Keratinocyte (primary cell): ENCODE measurements around the gene CBX8. TPM values are rescaled to one million over a fixed set of nuclear protein-coding genes. Genes with fewer than 3 reads are reported as not detected.

Source experiments
- DNase-seq: peaks from one replicate; pipeline ENCODE4 v3.0.0-alpha.2; 2011; ENCODE audit warnings: low read depth, missing footprints, low spot score
- FAIRE-seq: peaks from 2 replicates; lab custom pipeline; 2011; peaks lifted over from hg19 to GRCh38; lab: Jason Lieb, UNC
- H2AFZ ChIP-seq: 2 replicates; pipeline ENCODE4 v1.6.0; 2012; ENCODE audit warnings: low read length, control low read depth, inconsistent platforms; ENCODE audit not compliant: control insufficient read depth
- H3K27ac ChIP-seq: 2 replicates; pipeline ENCODE4 v1.5.1; 2011; ENCODE audit warnings: low read length; ENCODE audit not compliant: control insufficient read depth, insufficient read depth
- H3K27me3 ChIP-seq: 3 replicates; pipeline ENCODE4 v1.6.0; 2011; ENCODE audit warnings: low read length; ENCODE audit not compliant: control insufficient read depth, insufficient read depth; ENCODE audit errors: extremely low read depth
- H3K36me3 ChIP-seq, 2 experiments: 2 replicates in 1 of 2; 3 replicates in 1 of 2; pipeline ENCODE4 v1.5.1; 2011; ENCODE audit warnings: low read length in 2 of 2, mild to moderate bottlenecking in 1 of 2; ENCODE audit not compliant: control insufficient read depth in 2 of 2, insufficient read depth in 2 of 2; ENCODE audit errors: extremely low read depth in 1 of 2
- H3K4me1 ChIP-seq: 3 replicates; pipeline ENCODE4 v1.5.1; 2011; ENCODE audit warnings: low read length; ENCODE audit not compliant: control insufficient read depth, insufficient read depth; ENCODE audit errors: extremely low read depth
- H3K4me2 ChIP-seq: 3 replicates; pipeline ENCODE4 v1.6.0; 2011; ENCODE audit warnings: low read depth, low read length; ENCODE audit not compliant: control insufficient read depth, insufficient read depth; ENCODE audit errors: extremely low read depth
- H3K4me3 ChIP-seq, 3 experiments: fragments of 200-600 bp in 1 of 3; sonication (generic) in 1 of 3; 2 replicates in 2 of 3; 3 replicates in 1 of 3; pipeline ENCODE4 v1.5.1; 2011 to 2016; ENCODE audit warnings: low read length in 3 of 3, mild to moderate bottlenecking in 3 of 3, control low read depth in 2 of 3, inconsistent platforms in 1 of 3, low read depth in 1 of 3, mixed read lengths in 1 of 3, mixed run types in 1 of 3, moderate library complexity in 1 of 3; ENCODE audit not compliant: control insufficient read depth in 2 of 3, insufficient read depth in 2 of 3; ENCODE audit errors: extremely low read depth in 1 of 3
- H3K79me2 ChIP-seq: 2 replicates; pipeline ENCODE4 v1.6.0; 2012; ENCODE audit warnings: low read length; ENCODE audit not compliant: control insufficient read depth, insufficient read depth
- H3K9ac ChIP-seq: 3 replicates; pipeline ENCODE4 v1.6.0; 2011; ENCODE audit warnings: low read length; ENCODE audit not compliant: control insufficient read depth, insufficient read depth; ENCODE audit errors: extremely low read depth
- H3K9me1 ChIP-seq: 3 replicates; pipeline ENCODE4 v1.6.0; 2011; ENCODE audit warnings: low read length; ENCODE audit not compliant: control insufficient read depth, insufficient read depth; ENCODE audit errors: extremely low read depth
- H3K9me3 ChIP-seq: 2 replicates; pipeline ENCODE4 v1.5.1; 2012; ENCODE audit warnings: low read depth, low read length; ENCODE audit not compliant: control insufficient read depth
- H4K20me1 ChIP-seq: 3 replicates; pipeline ENCODE4 v1.6.0; 2011; ENCODE audit warnings: low read length; ENCODE audit not compliant: control insufficient read depth, insufficient read depth; ENCODE audit errors: extremely low read depth
- CTCF ChIP-seq, 3 experiments: IDR thresholded peaks in 1 of 3; conservative IDR thresholded peaks in 1 of 3; optimal IDR thresholded peaks in 1 of 3; 2 replicates in 2 of 3; 3 replicates in 1 of 3; pipeline versions ENCODE3 to v1.5.1; 2011; ENCODE audit warnings: low read length in 3 of 3, mild to moderate bottlenecking in 3 of 3, moderate library complexity in 2 of 3, control low read depth in 1 of 3, inconsistent platforms in 1 of 3; ENCODE audit not compliant: insufficient read depth in 2 of 3; ENCODE audit errors: extremely low read depth in 1 of 3
- EZH2 ChIP-seq: IDR thresholded peaks from one replicate; pipeline ENCODE4 v1.6.1; 2012; ENCODE audit warnings: inconsistent platforms, mild to moderate bottlenecking, low read length, moderate library complexity
- dilution Hi-C: fragments of 300-500 bp; cut with MboI; formaldehyde crosslinking; loops from one replicate; pipeline ENCODE4 v1.7.0; 2020; ENCODE audit warnings: low sequenced_read_pairs; ENCODE audit not compliant: extremely low pct_ligation_motif_present
- polyA plus RNA-seq, 5 experiments: library from polyadenylated mRNA; depleted of rRNA in 3 of 5; stranded (reverse) in 3 of 5; stranded (forward) in 1 of 5; unstranded in 1 of 5; fragments of >200 nt; gene quantifications; 1 replicate in 1 of 5; 2 replicates in 3 of 5; 3 replicates in 1 of 5; pipeline versions ENCODE4 v1.2.1 to v1.2.3, GENCODE V29; 2011 to 2012; ENCODE audit warnings: missing spikeins in 2 of 5, low read depth in 1 of 5, low replicate concordance in 1 of 5

Gene CBX8
- polyA plus RNA-seq, 1 donor (not counting 4 experiments of a cell fraction or from before 2014, with no cell fraction given): 0.49 TPM

GRCh38 chr17:79789943-79790804, 6.7 kb downstream of the CBX8 start:
- TF ChIP-seq EZH2 (peak; percentile 98), CTCF (optimal IDR thresholded peaks at IDR 0.05 in 1 of 3, IDR thresholded peaks at IDR 0.05 in 1 of 3, conservative IDR thresholded peaks at IDR 0.05 in 1 of 3; ENCODE audit: extremely low read depth in 1 of 3, insufficient read depth in 2 of 3, low read length in 3 of 3) (peak in 2 of 3 experiments; percentile 38 to 67)
- FAIRE-seq: no peak
- no peak overlapping the region for H3K9ac ChIP-seq
- no peak overlapping the region for H3K4me2 ChIP-seq
- dilution Hi-C loops: no loop called here
- H2AFZ ChIP-seq: no peak overlapping the region
- no peaks in the 10 kb centered on the region for H3K79me2 ChIP-seq
- H3K9me3 ChIP-seq: no peaks in the 10 kb centered on the region
- no peaks in the 10 kb centered on the region for H3K9me1 ChIP-seq
- no peak overlapping the region for H3K27ac ChIP-seq
- H3K36me3 ChIP-seq: peaks cover 6 to 8% of the 10 kb centered on the region in 2 experiments
- H3K4me1 ChIP-seq: peaks cover 11% of the 10 kb centered on the region
- DNase-seq: no peak
- no peaks in the 10 kb centered on the region for H4K20me1 ChIP-seq
- H3K27me3 ChIP-seq: peaks cover 65% of the 10 kb centered on the region
- no peak overlapping the region for H3K4me3 ChIP-seq

- dilution Hi-C loops: no loop called here
- Histone ChIP-seq H3K79me2 (no peaks in the 10 kb centered on the region), H3K4me3 (no peak overlapping the region), H3K9ac (no peak overlapping the region), H3K4me2 (no peak overlapping the region), H3K4me1 (peaks cover 11% of the 10 kb centered on the region), H3K36me3 (no peaks in the 10 kb centered on the region), H3K9me1 (no peaks in the 10 kb centered on the region), H3K27me3 (peaks cover 65% of the 10 kb centered on the region), H3K27ac (no peak overlapping the region), H2AFZ (no peak overlapping the region), H4K20me1 (no peaks in the 10 kb centered on the region), H3K9me3 (no peaks in the 10 kb centered on the region)
- TF ChIP-seq EZH2 (no peak), CTCF (optimal IDR thresholded peaks at IDR 0.05 in 1 of 3, IDR thresholded peaks at IDR 0.05 in 1 of 3, conservative IDR thresholded peaks at IDR 0.05 in 1 of 3; ENCODE audit: extremely low read depth in 1 of 3, insufficient read depth in 2 of 3, low read length in 3 of 3) (no peak)
- DNase-seq (no peak), FAIRE-seq (no peak)
These were observed 7.6 kb downstream of the CBX8 start for GRCh38 chr17:79788989-79789942.
